Measurements from ENCODE around the gene PLEKHA1.

The PLEKHA1 gene

DNA sequence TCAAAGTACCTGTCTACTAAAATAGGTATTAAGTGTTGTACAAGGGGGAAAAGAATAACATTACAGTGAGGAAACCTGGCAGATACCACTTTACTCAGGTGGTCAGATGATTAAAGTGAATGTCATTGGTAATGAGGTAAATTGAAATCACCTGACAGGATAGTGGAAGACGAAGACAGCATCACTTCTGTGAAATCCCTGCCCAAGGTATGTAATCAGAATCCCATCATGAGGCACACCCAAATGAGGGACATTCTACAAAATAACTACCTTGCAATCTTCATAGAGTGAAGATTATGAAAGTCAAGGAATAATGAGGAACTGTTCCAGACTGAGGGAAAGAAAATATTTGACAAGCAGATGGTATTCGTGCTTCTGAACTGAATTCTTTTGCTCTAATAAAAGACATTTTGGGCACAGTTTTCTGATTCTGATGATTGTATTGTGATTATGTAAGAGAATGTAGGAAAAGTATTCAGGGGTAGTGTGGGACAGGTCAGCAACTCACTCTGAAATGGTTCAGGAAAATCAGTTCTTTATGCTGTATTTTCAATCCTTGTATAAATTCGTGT, 46.6 kb downstream of the PLEKHA1 start:
- no peak for DNase-seq (ENCODE audit: low read depth, low spot score)

DNA sequence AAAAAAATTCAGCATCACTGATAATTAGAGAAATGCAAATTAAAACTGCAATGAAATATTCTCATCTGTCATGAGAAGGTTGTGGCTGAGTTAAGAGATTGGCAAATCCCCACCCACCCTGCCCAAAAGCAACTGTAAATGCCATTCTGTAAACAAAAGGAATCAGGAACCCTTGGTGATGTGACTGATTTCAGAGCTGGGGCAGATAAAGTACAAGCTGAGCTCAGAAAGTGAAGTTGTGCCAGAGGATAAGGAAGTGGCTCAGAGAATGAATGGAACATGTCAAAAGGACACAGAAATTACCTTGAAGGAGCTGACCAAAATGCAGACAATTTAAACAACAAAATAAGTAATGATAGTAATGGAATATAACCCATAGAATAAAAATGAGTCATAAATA, 47.2 kb downstream of the PLEKHA1 start:
- DNase-seq (ENCODE audit: low read depth, low spot score) = no peak

DNA sequence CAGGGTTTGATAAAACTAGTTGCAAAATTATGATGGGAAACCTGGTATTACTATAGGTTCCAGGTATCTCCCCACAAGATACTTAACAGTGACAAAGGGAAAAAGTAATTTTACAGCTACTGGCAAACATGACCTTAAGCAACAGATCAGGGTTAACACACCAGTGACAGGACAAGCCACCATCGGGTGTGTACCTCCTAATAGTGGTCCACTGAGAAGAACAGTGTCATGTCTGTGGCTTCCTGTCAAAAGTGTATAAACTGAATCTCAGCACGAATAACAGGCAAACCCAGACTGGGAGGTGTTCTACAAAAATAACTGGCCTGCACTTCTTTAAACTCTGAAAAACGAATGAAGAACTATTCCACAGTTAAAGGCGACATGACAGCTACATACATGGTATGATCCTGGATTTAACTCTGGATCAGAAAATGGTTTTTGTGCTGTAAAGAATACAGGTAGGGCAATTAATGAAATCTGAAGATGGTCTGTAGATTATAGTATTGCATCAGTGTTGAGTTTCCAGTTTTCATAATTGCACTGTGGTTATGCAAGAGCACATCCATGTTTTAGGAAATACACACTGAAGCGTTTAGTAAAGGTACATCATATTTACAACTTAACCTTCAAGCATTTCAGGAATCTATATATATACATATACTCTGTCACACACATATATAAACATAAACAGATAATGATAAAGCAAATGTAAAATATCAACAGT, 47.9 kb downstream of the PLEKHA1 start:
- DNase-seq (ENCODE audit: low read depth, low spot score) = no peak

DNA sequence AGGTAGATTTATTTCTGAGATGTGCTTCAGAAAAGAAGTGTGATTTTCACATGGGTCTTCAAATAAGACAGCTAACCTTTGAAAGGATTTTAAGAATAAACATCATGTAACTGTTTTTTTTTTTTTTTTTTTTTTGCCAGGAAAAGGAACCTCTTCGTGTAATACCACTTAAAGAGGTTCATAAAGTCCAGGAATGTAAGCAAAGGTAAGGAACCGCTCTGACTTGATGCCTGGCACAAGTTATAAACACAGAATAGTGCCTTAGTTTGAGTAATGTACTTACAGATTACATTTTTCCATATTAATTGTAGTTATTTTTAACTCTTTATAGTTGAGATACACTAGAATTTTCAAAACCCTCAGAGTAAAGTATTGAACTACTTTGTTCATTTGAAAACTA, 49.6 kb downstream of the PLEKHA1 start:
- no peak for DNase-seq (ENCODE audit: low read depth, low spot score)

DNA sequence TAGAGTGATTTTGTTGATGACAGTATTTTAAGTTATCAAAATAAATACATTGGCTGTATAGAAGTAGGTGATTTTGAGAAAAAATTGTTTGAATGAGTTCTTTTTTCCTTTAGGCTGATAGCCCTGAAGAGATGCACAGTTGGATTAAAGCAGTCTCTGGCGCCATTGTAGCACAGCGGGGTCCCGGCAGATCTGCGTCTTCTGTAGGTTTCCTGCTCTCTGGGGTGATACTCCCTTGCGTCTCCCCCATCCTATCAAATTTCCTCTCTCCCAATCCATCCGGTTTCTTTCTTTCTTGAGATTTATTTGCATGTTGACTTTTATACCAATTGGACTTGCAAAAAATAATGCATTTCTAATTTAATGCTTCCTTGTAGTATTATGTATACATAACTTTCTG, 52.3 kb downstream of the PLEKHA1 start:
- no peak for DNase-seq (ENCODE audit: low read depth, low spot score)

DNA sequence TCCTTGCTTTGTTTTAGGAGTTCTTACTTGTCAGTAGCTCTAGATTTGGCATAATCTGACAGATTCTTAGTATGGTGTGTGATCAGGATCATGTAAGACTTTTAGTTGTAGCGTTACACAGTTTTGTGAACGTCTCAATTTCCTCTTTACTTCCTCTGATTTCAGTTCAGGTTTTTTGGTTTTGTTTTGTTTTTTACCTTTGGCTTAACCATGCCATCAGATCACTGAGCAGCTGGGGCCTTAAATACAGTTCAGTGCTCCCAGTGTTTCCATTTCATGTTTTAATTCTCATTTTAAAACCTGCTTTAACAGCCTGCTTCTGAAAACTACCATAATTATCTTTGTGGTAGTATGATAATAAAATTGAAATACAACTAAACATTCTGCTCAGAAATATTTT, 52.8 kb downstream of the PLEKHA1 start:
- no peak for DNase-seq (ENCODE audit: low read depth, low spot score)

DNA sequence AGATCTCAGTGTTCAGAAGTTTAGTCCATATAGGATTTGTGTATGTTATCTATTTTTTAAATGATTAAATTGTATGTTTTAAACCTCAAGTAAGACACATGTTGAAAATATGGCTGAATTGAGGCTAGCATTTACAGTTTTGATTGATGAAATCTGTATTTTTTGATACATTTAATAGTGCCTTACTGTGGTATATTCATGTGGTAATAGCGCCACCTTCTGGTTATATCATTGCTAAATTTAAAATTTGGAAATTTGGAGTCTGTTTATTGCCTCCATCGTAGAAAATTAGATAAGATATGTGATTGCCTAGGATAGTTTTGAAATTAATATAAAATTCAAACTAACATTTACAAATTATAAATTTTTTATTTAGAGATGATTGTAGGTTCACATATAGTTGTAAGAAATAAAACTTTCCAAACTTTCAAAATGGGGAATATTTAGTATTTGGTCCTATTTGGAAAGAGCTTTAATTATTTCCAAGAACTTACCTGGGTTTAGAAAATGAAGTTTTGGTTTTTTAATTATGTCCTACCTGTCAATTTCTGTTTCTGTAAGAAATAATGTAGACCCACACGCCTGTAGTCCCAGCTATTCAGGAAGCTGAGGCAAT, 60.8 kb downstream of the PLEKHA1 start:
- DNase-seq (ENCODE audit: low read depth, low spot score) = no peak

DNA sequence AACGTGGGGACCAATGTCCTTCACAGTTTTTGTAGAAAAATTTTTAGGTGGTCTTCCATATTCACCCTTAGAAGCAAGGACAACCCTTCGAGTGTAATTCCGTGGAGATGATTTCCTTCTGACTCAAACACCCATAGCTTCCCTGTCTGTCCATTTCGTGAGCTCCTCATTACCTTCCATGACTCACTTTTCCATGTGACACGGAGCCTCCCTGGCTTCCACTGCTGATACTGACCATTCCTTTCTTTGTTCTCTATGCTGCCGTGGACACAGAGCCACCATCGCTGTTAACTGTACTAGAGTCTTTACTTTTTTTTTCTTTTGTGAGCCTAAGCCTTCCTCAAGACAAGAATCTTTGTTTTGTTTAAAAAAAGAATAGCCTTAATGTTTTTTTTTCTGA, 67.5 kb downstream of the PLEKHA1 start:
- no peak for DNase-seq (ENCODE audit: low read depth, low spot score)

DNA sequence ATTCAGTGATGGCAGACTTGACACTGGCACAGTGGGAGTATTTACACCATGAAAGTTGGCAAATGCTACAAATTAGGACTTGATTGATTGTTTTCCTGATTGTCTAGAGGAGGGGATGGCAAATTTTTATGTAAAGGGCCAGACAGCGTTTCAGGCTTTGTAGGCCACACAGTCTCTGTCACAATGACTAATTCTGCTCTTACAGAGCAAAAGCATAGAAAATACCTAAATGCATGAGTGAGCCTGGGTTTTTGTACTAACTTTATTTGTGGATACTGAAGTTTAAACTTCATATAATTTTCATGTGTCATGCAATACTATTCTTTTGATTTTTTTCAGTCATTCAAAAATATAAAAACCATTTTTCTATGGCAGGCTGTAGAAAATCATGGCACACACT, 71.0 kb downstream of the PLEKHA1 start:
- DNase-seq (ENCODE audit: low read depth, low spot score) = no peak

DNA sequence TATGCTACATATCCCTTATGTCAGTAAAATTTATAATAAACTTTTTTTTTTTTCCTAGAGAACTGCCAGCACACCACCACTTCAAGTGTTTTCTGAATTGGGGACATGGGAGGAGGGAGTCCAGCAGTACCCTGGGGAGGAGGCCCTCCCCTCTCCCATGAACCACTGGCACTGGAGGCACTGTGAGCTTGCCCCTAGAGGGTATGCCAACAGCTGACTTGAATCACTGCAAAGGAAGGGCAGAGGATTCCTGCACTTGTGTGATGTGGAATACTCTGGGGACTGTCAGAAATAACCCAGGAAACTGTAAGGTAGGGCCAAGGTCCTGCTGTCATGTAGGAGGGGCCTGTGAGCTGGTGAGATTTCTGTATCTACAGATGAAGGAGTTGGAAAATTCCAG, 71.4 kb downstream of the PLEKHA1 start:
- no peak for DNase-seq (ENCODE audit: low read depth, low spot score)

DNA sequence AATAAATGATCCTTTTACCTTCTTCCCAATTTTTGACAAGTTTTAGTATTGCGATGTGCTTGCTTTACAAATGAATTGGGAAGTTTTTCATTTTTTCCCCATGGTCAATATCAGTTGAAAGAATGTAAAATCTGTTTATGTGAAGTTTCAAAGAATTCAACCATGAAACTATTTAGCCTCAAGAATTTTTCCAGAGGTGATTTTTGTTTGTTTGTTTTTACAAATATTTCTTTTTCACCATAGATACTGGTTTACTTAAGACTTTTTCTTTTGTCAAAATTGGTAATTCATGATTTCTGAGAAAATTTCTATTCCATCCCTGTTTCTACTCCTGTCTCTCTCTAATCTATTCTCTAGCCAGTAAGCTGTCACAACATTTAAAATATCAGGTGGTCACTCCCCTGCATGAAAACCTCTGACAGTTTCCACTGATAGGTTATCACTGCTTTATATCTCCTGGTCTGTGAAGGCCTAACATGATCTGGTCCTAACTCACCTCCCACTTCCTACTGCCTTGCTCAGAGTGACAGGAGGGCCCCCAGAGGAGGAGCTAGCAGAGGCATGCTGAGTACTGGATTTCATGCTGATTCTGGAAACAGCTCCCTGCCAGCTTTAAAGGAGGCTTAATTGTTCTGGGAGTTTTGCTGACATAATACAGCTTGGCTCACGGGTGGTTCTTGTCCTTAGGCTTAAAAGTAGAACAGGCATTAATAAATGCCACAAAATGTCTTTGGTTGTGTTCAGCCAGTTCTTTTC, 72.3 kb downstream of the PLEKHA1 start:
- DNase-seq (ENCODE audit: low read depth, low spot score) = no peak

DNA sequence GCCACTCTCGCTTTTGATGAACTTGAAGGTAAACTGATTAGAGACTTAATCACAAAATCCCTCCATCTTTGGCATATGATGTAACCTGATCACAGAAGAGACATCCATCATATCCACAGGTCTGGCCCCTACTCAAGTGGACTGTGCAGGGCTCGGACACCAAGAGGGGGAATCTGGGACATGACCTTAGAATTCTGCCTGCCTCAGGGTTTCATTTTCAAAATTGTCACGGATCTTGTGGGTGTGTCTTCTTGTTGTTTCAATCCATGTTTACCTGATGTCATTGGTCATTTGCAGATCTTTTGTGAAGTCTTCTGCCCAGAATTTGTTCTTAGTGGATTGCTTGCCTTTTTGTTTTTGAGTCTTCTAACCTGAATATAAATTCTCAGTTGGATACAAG, 74.1 kb downstream of the PLEKHA1 start:
- no peak for DNase-seq (ENCODE audit: low read depth, low spot score)

DNA sequence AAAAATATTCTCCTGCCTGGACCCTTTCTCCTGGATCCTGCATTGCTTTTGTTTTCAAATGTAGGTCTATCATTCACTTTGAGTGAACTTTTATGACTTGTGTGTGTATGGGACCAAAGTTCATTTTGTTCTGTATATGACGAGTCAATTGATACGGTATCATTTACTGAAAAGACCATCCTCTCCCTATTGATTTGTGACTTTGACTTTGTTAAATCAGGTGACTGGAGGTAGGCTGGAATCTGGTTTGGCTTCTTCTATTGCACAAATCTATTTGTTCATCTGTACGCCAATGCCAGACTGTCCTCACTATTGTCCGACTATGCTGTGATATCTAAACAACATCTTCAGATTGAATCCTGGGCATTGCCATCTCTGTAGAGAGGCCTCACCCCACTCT, 74.6 kb downstream of the PLEKHA1 start:
- DNase-seq (ENCODE audit: low read depth, low spot score) = no peak

DNA sequence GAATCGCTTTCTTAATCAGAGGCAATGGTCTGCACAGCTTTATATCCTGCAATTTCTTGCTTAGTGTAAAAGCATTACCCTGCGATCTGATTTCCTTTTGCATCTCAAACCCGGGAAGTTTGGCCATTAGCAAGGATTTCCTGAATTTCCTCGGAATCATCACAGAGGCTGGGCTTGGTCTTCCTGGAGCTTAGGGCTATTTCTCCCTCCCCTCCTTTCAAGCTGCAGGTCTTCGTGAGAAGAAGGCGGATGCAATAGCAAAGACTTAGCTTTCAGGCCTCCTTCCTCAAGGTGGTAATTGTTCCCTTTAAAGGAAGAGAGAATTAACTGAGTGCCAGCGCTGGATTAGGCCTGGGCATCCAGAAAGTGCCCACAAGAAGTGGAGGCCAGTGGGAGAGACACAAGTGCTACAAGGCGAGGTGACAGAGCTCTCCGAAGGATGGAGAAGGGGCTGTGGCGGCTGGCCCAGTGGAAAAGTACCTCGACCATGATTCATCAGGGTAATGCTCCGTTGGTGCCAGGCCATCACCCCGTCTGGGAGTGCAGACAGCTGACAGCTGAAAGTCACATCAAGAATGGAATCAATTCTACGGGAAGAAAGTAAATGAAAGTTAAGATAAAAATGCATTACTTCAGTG, 76.0 kb downstream of the PLEKHA1 start:
- no peak for DNase-seq (ENCODE audit: low read depth, low spot score)

DNA sequence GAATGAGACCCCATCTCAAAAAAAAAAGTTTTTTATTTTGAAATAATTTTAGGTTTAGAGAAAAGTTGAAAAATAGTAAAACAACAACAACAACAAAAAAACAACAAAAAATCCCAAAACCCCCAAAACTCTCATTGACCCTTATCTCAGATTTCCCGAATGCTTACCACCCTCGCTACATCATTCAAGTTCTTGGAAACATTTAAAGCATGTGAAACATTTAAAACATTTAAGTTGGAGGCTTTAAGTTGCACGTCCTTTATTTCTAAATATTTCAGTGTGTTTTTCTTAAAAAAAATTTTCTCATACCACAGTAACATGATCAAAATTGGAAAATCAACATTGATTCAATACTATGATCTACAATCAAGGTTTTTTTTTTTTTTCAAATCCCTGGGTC, 79.6 kb downstream of the PLEKHA1 start:
- DNase-seq (ENCODE audit: low read depth, low spot score) = no peak

DNA sequence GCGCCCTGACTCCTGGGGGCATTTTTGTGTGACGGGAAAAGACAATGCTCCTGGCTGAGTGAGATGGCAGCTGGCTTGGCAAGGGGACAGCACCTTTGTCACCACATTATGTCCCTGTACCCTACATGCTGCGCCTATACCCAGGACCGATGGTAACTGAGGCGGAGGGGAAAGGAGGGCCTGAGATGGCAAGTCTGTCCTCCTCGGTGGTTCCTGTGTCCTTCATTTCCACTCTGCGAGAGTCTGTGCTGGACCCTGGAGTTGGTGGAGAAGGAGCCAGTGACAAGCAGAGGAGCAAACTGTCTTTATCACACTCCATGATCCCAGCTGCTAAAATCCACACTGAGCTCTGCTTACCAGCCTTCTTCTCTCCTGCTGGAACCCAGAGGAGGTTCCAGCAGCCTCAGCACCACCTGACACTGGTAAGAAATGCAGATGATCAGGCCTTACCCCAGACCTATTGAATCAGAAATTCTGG, 80.1 kb downstream of the PLEKHA1 start, which contains the start of gene ARMS2:
Gene ARMS2, plus strand, starts transcription at position 51 of the 478 bp plus-strand sequence. Its CDS starts 75 bp downstream, at position 126.
- DNase-seq (ENCODE audit: low read depth, low spot score) = no peak

DNA sequence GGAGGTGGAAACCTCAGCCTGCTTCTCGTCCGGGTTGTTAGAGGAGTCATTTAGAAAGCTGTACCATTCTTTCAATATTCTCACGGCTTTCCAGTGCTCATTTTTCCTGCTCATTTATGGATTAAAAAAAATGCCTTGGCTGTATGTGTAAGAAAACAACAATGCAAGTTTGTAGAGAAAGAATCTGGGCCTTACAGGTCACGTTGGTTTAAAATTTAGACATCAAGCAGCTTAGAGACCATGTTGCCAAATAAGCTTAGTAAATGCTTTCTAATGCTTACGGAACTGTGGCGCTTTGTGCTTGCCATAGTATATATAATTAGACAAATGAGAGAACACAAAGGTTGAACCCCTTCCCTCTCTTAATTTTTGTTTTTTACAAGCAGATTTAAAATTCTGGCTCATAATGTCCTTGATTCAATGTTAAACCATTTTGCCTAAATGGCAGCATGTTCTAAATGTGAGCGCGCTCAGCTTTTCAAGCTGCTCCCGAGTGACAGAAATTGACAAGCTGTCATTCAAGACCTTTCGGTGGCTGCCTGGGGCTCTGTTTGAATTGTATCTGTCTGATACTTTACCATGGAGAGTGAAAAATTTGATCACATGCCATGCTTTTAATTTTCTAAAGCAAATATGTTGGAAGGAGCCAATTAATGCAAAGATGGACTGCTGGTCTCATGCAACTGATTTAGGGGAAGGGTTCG, 81.0 kb downstream of the PLEKHA1 start:
- no peak for DNase-seq (ENCODE audit: low read depth, low spot score)

DNA sequence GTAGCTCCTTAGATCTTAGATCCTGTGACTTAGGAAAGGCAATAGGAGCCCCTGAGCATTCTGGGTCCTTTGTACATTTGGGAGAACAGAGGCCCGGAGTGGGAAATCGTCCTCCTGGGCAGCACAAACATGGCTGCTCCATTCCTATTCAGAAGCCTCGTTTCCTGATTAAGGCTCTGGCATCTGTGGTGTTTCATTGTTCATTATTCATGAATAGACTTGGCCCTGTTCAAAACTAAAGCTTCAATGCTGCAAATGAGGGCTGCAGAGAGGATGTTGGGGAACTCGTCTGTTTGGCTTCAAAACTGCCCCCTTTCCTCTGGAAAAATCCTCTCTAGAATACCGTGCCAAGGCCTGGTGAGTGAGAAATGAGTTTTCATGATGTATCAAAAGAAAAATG, 83.4 kb downstream of the PLEKHA1 start:
- DNase-seq (ENCODE audit: low read depth, low spot score) = no peak

DNA sequence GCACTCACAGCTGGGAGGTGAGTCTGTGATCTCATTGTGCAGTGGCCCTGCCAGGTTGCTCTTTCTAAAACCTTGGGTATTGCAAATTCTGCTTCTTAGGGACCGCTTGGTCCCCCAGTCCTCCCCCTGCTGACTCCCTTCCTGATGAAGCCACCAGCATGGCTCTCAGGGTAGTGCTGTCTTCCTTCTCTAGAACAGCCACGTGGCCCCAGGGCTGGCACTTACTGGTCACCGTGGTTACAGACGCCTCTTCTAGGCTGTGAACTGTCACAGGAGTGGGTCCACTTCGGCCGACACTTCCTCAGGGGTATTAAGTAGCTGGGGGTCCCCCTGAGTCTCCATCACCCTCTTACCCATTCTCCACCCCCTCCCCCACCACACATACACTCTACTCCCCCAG, 84.2 kb downstream of the PLEKHA1 start:
- no peak for DNase-seq (ENCODE audit: low read depth, low spot score)

DNA sequence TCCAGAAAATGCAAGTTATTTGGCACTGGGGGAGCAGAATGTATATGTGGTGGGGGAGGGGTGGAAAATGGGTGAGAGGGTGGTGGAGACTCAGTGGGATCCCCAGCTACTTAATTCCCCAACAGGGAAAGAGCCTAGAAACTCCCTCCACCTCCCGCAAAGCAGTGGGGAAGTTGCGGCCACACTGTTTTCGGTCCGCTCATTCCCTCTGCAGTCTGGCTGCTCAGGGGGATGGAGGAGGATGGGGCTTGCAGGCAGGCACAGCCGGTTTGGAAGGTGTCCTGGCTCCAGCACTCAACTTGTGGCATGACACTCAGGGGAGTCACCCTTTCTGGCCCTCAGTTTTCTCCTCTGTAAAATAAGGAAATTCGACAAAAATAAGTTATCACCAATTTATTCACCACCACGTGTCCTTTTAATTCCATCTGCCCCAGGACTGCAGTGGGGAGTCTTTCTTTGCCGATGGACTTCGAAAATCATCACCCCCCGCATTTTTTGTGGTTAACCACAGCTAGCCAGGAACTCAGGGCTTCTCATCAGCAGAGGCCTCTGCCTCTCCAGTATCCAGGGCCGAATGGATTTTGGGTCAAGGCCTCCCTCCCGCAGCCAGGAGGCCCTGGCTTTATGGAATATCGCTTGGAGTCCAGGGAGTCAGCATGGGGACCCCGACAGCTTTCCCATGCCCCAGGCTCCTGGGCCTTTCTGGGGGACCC, 85.2 kb downstream of the PLEKHA1 start:
- no peak for DNase-seq (ENCODE audit: low read depth, low spot score)

DNA sequence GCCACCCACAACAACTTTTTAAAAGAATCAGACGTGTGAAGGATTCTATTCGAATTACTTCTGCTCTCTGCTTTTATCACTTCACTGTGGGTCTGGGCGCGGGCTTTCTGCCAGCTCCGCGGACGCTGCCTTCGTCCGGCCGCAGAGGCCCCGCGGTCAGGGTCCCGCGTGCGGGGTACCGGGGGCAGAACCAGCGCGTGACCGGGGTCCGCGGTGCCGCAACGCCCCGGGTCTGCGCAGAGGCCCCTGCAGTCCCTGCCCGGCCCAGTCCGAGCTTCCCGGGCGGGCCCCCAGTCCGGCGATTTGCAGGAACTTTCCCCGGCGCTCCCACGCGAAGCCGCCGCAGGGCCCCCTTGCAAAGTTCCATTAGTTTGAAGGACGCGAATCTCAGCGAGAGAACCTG, 86.4 kb downstream of the PLEKHA1 start:
- no peak for DNase-seq (ENCODE audit: low read depth, low spot score)

Measured in brain pericyte (primary cell).